Heart left ventricle (tissue), 13 donors: Measurements from ENCODE around the gene CALR.

Experiments
- CTCF ChIP-seq, 12 donors: fragments of 200-600 bp; sonication (generic) in 4 of 12; IDR thresholded peaks; one replicate each; pipeline versions ENCODE4 v1.5.0 to v1.8.0; 2018 to 2022; ENCODE audit warnings: antibody characterized with exemption in 12 of 12, mild to moderate bottlenecking in 5 of 12
- POLR2A ChIP-seq, 2 donors: fragments of 450-650 bp; IDR thresholded peaks; one replicate each; pipeline ENCODE4 v1.6.1; 2017; ENCODE audit warnings: antibody characterized with exemption in 2 of 2, mild to moderate bottlenecking in 2 of 2, moderate library complexity in 2 of 2
- donor health status: ischemic (EF 13 %, LVEDD 7.1; RV severe dilation, severe dysfunction).
- donor health status: DM: no; HTN: yes; CAD: no.
- donor health status: DM: no; HTN: no; CAD: no.
- donor health status: ischemic (EF 25% LVEDD 6.9; RV normal size, moderate dysfunction).
- donor health status: ischemic (EF 25% LVEDD 5.7; RV mildly dilated, moderate dysfunction).
- donor health status: ischemic (EF 35%, LVEDD 5.7; RV mildly dilated, moderate dysfunction).
- donor health status: nonischemic (EF 11% LVEDD 7.7; RV severe dilation, severe dysfunction).
- donor health status: DM: yes; HTN: yes; CAD: no.
- donor health status: PGD.
- donor health status: ischemic (EF 29% LVEDD 5.4; RV normal size, mild dysfunction).
- donor health status: nonischemic (EF 23%, LVEDD 6.1; RV moderate dilation, normal function).

GRCh38 chr19:12890787-12891552 lies 47.4 kb upstream of the CALR start, which contains the start of gene GCDH:
- TF ChIP-seq CTCF (IDR thresholded peaks at IDR 0.05) (peak in 1 of 12 donors; percentile 19), POLR2A (IDR thresholded peaks at IDR 0.05) (peak; percentile 49 to 65)
